HL-60 (cell line): ENCODE data around the gene TAS2R1.

Experiments
- POLR2AphosphoS5 ChIP-seq: IDR thresholded peaks from 2 replicates; pipeline ENCODE4 v1.6.1; 2012; ENCODE audit warnings: low read depth
- SPI1 ChIP-seq: IDR thresholded peaks from 2 replicates; pipeline ENCODE4 v1.6.1; 2012; ENCODE audit warnings: low read depth, mild to moderate bottlenecking, borderline replicate concordance
- TF ChIP-seq, protein P1 (sequence below): IDR thresholded peaks from one replicate; pipeline ENCODE4 v1.5.1; 2011; ENCODE audit warnings: low read length, control low read depth, inconsistent platforms; ENCODE audit not compliant: insufficient read depth
- TF ChIP-seq, protein P2 (sequence below): IDR thresholded peaks from 2 replicates; pipeline ENCODE4 v1.6.1; 2012; ENCODE audit warnings: low read depth; ENCODE audit not compliant: insufficient replicate concordance

DNA sequence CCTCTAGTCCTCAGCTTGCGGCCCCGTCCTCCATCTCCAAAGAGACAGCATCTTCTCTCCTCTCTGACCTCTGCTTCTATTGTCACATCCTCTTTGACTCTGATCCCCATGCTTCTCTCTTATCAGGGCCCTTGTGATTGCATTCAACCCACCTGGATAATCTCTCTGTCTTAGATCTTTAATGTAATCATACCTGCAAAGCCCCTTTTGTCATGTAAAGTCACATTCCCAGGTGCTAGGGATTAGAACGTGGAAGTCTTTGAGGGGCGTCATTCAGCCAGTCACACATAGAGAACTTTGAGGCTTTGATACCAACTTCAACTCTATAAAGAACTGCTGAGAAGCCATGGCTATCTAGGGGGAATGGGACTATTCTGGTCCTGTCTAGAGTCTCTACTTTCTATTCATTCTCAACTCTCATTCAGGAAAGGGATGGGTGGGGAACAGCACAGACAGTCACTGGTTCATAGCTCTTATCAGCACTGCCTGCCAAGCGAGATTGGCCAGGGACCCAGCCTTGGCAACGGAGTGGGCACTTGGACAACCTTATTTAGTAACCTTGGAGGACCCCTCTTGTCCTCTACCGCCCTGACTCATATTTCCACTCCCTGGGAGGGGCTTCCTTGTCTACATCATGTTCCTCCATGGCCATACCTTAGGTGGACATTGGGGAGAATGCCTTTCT lies 29.0 kb downstream of the TAS2R1 start:
- TF ChIP-seq, protein P1, sequence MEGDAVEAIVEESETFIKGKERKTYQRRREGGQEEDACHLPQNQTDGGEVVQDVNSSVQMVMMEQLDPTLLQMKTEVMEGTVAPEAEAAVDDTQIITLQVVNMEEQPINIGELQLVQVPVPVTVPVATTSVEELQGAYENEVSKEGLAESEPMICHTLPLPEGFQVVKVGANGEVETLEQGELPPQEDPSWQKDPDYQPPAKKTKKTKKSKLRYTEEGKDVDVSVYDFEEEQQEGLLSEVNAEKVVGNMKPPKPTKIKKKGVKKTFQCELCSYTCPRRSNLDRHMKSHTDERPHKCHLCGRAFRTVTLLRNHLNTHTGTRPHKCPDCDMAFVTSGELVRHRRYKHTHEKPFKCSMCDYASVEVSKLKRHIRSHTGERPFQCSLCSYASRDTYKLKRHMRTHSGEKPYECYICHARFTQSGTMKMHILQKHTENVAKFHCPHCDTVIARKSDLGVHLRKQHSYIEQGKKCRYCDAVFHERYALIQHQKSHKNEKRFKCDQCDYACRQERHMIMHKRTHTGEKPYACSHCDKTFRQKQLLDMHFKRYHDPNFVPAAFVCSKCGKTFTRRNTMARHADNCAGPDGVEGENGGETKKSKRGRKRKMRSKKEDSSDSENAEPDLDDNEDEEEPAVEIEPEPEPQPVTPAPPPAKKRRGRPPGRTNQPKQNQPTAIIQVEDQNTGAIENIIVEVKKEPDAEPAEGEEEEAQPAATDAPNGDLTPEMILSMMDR, result no peak
- no peak for TF ChIP-seq SPI1
- TF ChIP-seq POLR2AphosphoS5, result no peak
- TF ChIP-seq, protein P2, sequence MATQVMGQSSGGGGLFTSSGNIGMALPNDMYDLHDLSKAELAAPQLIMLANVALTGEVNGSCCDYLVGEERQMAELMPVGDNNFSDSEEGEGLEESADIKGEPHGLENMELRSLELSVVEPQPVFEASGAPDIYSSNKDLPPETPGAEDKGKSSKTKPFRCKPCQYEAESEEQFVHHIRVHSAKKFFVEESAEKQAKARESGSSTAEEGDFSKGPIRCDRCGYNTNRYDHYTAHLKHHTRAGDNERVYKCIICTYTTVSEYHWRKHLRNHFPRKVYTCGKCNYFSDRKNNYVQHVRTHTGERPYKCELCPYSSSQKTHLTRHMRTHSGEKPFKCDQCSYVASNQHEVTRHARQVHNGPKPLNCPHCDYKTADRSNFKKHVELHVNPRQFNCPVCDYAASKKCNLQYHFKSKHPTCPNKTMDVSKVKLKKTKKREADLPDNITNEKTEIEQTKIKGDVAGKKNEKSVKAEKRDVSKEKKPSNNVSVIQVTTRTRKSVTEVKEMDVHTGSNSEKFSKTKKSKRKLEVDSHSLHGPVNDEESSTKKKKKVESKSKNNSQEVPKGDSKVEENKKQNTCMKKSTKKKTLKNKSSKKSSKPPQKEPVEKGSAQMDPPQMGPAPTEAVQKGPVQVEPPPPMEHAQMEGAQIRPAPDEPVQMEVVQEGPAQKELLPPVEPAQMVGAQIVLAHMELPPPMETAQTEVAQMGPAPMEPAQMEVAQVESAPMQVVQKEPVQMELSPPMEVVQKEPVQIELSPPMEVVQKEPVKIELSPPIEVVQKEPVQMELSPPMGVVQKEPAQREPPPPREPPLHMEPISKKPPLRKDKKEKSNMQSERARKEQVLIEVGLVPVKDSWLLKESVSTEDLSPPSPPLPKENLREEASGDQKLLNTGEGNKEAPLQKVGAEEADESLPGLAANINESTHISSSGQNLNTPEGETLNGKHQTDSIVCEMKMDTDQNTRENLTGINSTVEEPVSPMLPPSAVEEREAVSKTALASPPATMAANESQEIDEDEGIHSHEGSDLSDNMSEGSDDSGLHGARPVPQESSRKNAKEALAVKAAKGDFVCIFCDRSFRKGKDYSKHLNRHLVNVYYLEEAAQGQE, result no peak
